ENCODE data around the gene TMEM186.
"Not testable (repeated sequence)": the region's sequence is repeated elsewhere in the genome, so short reads cannot be mapped to it uniquely, and the experiment has no call there.

TMEM186 gene

GRCh38 chr16:8808613-8809353, 11.3 kb upstream of the TMEM186 start:
- DNase-seq (ENCODE audit: low read depth) = no peak
- H3K4me3 ChIP-seq (ENCODE audit: control insufficient read depth, low read depth, low read length) = no peak overlapping the region
- no peak for TF ChIP-seq CTCF (IDR thresholded peaks at IDR 0.05; ENCODE audit: control insufficient read depth, insufficient read depth, low read depth, low read length, missing control alignments)

GRCh38 chr16:8808009-8808408, 10.6 kb upstream of the TMEM186 start:
- DNase-seq (ENCODE audit: low read depth) = no peak
- TF ChIP-seq CTCF (IDR thresholded peaks at IDR 0.05; ENCODE audit: control insufficient read depth, insufficient read depth, low read depth, low read length, missing control alignments) = no peak
- no peak overlapping the region for H3K4me3 ChIP-seq (ENCODE audit: control insufficient read depth, low read depth, low read length)

- no peak overlapping the region for H3K4me3 ChIP-seq (ENCODE audit: control insufficient read depth, low read depth, low read length)
- no peak for DNase-seq (ENCODE audit: low read depth)
- TF ChIP-seq CTCF (IDR thresholded peaks at IDR 0.05; ENCODE audit: control insufficient read depth, insufficient read depth, low read depth, low read length, missing control alignments) = no peak
Measured at GRCh38 chr16:8807189-8807588, 9.8 kb upstream of the TMEM186 start.

GRCh38 chr16:8806272-8806983, 9.0 kb upstream of the TMEM186 start:
- no peak overlapping the region for H3K4me3 ChIP-seq (ENCODE audit: control insufficient read depth, low read depth, low read length)
- TF ChIP-seq CTCF (IDR thresholded peaks at IDR 0.05; ENCODE audit: control insufficient read depth, insufficient read depth, low read depth, low read length, missing control alignments) = no peak
- DNase-seq (ENCODE audit: low read depth) = no peak

- no peak for TF ChIP-seq CTCF (IDR thresholded peaks at IDR 0.05; ENCODE audit: control insufficient read depth, insufficient read depth, low read depth, low read length, missing control alignments)
- no peak for DNase-seq (ENCODE audit: low read depth)
- no peak overlapping the region for H3K4me3 ChIP-seq (ENCODE audit: control insufficient read depth, low read depth, low read length)
Measured at GRCh38 chr16:8804313-8804712, 6.9 kb upstream of the TMEM186 start.

- not testable (repeated sequence) for H3K4me3 ChIP-seq (ENCODE audit: control insufficient read depth, low read depth, low read length); DNase-seq (ENCODE audit: low read depth)
Measured at GRCh38 chr16:8803733-8804132, 6.3 kb upstream of the TMEM186 start.

GRCh38 chr16:8801701-8802100, 4.3 kb upstream of the TMEM186 start:
- no peak for TF ChIP-seq CTCF (IDR thresholded peaks at IDR 0.05; ENCODE audit: control insufficient read depth, insufficient read depth, low read depth, low read length, missing control alignments)
- no peak overlapping the region for H3K4me3 ChIP-seq (ENCODE audit: control insufficient read depth, low read depth, low read length)
- no peak for DNase-seq (ENCODE audit: low read depth)

Measured in AG09309 (cell line).